Measurements from ENCODE around the gene MARCHF5. TPM values are rescaled to one million over a fixed set of nuclear protein-coding genes. Genes with fewer than 3 reads are reported as not detected.

Gene MARCHF5
- polyA plus RNA-seq, 1 donor (not counting 4 experiments of a cell fraction or from before 2014, with no cell fraction given), result 54.1 TPM

Small RNAs within 50 kb of the gene (small RNA-seq; reads per million reads assigned to genes)
- gene RF00019 (ENCODE audit: insufficient read length in 3 of 3, low read depth in 3 of 3, low replicate concordance in 1 of 3) (0 reads per million in 3 experiments), gene RNY3P12 (ENCODE audit: insufficient read length in 3 of 3, low read depth in 3 of 3, low replicate concordance in 1 of 3) (0 reads per million in 3 experiments)

Other genes with a start within 250 kb of the MARCHF5 start
- gene CPEB3, start 89 bp upstream of the MARCHF5 start, polyA plus RNA-seq, result 0.20 to 0.47 TPM (median 0.39 TPM) in 3 replicates

All from keratinocyte (primary cell).